GM23338 (cell line): Measurements from ENCODE around the gene TTC28. TPM values are rescaled to one million over a fixed set of nuclear protein-coding genes. Genes with fewer than 3 reads are reported as not detected.

Experiments
- ATAC-seq: fragments of 200-7000 bp; cut with Tn5 transposase; 3 replicates; pipeline ENCODE4 v1.9.1; 2020
- DNase-seq: peaks from one replicate; pipeline ENCODE4 v3.0.0-alpha.2; 2015; ENCODE audit warnings: low spot score
- H2AFZ ChIP-seq: fragments of 200-600 bp; sonication (generic); 2 replicates; pipeline ENCODE4 v1.8.0; 2016; ENCODE audit warnings: antibody characterized with exemption, mild to moderate bottlenecking, moderate library complexity
- H3F3A ChIP-seq: fragments of 200-600 bp; sonication (generic); replicated peaks from 2 replicates; pipeline ENCODE4 v1.8.0; 2017; ENCODE audit warnings: antibody characterized with exemption, mixed run types, low read depth
- H3K27ac ChIP-seq: fragments of 200-600 bp; sonication (generic); 2 replicates; pipeline ENCODE4 v1.6.1; 2016; ENCODE audit warnings: low read depth
- H3K27me3 ChIP-seq: fragments of 200-600 bp; sonication (generic); 2 replicates; pipeline ENCODE4 v1.8.0; 2016; ENCODE audit warnings: mild to moderate bottlenecking, mixed run types, moderate library complexity; ENCODE audit not compliant: insufficient read depth
- H3K36me3 ChIP-seq: fragments of 200-600 bp; sonication (generic); 2 replicates; pipeline ENCODE4 v1.8.0; 2016; ENCODE audit warnings: mild to moderate bottlenecking; ENCODE audit not compliant: insufficient read depth
- H3K4me1 ChIP-seq: fragments of 200-600 bp; sonication (generic); 2 replicates; pipeline ENCODE4 v1.8.0; 2016; ENCODE audit warnings: mild to moderate bottlenecking, moderate library complexity; ENCODE audit not compliant: insufficient read depth
- H3K4me2 ChIP-seq: fragments of 200-600 bp; sonication (generic); 2 replicates; pipeline ENCODE4 v1.7.1; 2017; ENCODE audit warnings: mixed run types
- H3K4me3 ChIP-seq: fragments of 200-600 bp; sonication (generic); 2 replicates; pipeline ENCODE4 v1.6.1; 2016; ENCODE audit warnings: mixed run types
- H3K79me2 ChIP-seq: fragments of 200-600 bp; sonication (generic); replicated peaks from 2 replicates; pipeline ENCODE4 v1.8.0; 2017; ENCODE audit warnings: mild to moderate bottlenecking; ENCODE audit not compliant: insufficient read depth
- H3K9me2 ChIP-seq: fragments of 200-600 bp; sonication (generic); 2 replicates; pipeline ENCODE4 v1.8.0; 2017; ENCODE audit not compliant: insufficient read depth
- H4K20me1 ChIP-seq: fragments of 200-600 bp; sonication (generic); replicated peaks from 2 replicates; pipeline ENCODE4 v1.8.0; 2017; ENCODE audit warnings: mild to moderate bottlenecking; ENCODE audit not compliant: insufficient read depth
- H3K27ac Mint-ChIP-seq: 2 replicates; pipeline ENCODE4 v1.8.0; 2020; ENCODE audit warnings: inconsistent platforms, mild to moderate bottlenecking, moderate library complexity, mixed read lengths
- H3K27me3 Mint-ChIP-seq: 3 replicates; pipeline ENCODE4 v1.8.0; 2022; ENCODE audit warnings: low read depth, mild to moderate bottlenecking, moderate library complexity, mixed read lengths, inconsistent platforms; ENCODE audit not compliant: insufficient read depth, poor library complexity
- H3K36me3 Mint-ChIP-seq: 3 replicates; pipeline ENCODE4 v1.8.0; 2021; ENCODE audit warnings: low read depth, mild to moderate bottlenecking, inconsistent platforms, moderate library complexity, mixed read lengths
- H3K4me1 Mint-ChIP-seq: 3 replicates; pipeline ENCODE4 v1.8.0; 2020; ENCODE audit warnings: mild to moderate bottlenecking, inconsistent platforms, mixed read lengths
- H3K4me3 Mint-ChIP-seq: 3 replicates; pipeline ENCODE4 v1.8.0; 2021; ENCODE audit warnings: moderate library complexity, mild to moderate bottlenecking, inconsistent platforms, mixed read lengths
- H3K9me3 Mint-ChIP-seq: 3 replicates; pipeline ENCODE4 v1.8.0; 2020; ENCODE audit warnings: moderate library complexity, mild to moderate bottlenecking, inconsistent platforms, mixed read lengths
- CREB1 ChIP-seq: fragments of 250-450 bp; sonication (Bioruptor Pico); IDR thresholded peaks from 2 replicates; pipeline ENCODE4 v1.5.0; 2020; ENCODE audit warnings: low read depth, mild to moderate bottlenecking, moderate library complexity
- EZH2 ChIP-seq: fragments of 200-600 bp; sonication (generic); IDR thresholded peaks from one replicate; pipeline ENCODE4 v1.8.0; 2017; ENCODE audit warnings: antibody characterized with exemption, mild to moderate bottlenecking, low read depth; ENCODE audit not compliant: unreplicated experiment
- EZH2phosphoT487 ChIP-seq: fragments of 200-600 bp; sonication (generic); IDR thresholded peaks from one replicate; pipeline ENCODE4 v1.8.1; 2018; ENCODE audit warnings: antibody characterized with exemption; ENCODE audit not compliant: unreplicated experiment
- JUNB ChIP-seq: IDR thresholded peaks from one replicate; pipeline ENCODE4 v1.6.1; 2016; ENCODE audit warnings: antibody characterized with exemption; ENCODE audit not compliant: unreplicated experiment
- POLR2AphosphoS5 ChIP-seq: IDR thresholded peaks from 2 replicates; pipeline ENCODE4 v1.6.1; 2016; ENCODE audit warnings: antibody characterized with exemption, low read depth
- ZNF331 ChIP-seq: fragments of 250-450 bp; sonication (Bioruptor Pico); IDR thresholded peaks from 2 replicates; pipeline ENCODE4 v1.5.0; 2020; ENCODE audit warnings: low read depth, mild to moderate bottlenecking, moderate library complexity
- polyA plus RNA-seq: library from polyadenylated mRNA; unstranded; fragments of >200 nt; fragmentation: Nextera tagmentation; extraction: Ambion mirVana; gene quantifications from 2 replicates; pipeline ENCODE4 v1.2.1, GENCODE V29; 2016
- total RNA-seq: library from RNA; depleted of rRNA; stranded (reverse); fragments of >200 nt; shearing (Covaris generic); gene quantifications from 2 replicates; pipeline ENCODE4 v1.2.3, GENCODE V29; 2014
- TF ChIP-seq, protein P1 (sequence below): IDR thresholded peaks from 2 replicates; pipeline ENCODE4 v1.6.1; 2016; ENCODE audit warnings: antibody characterized with exemption
- TF ChIP-seq, protein P2 (sequence below), 2 experiments: fragments of 200-600 bp in 1 of 2; sonication (generic) in 1 of 2; conservative IDR thresholded peaks; 2 replicates each; pipeline versions ENCODE4 v1.5.1 to v1.6.1; 2016 to 2017; ENCODE audit warnings: antibody characterized with exemption in 2 of 2, low read depth in 2 of 2, mild to moderate bottlenecking in 2 of 2, moderate library complexity in 1 of 2
- TF ChIP-seq, protein P3 (sequence below): fragments of 250-450 bp; sonication (Bioruptor Pico); IDR thresholded peaks from 2 replicates; pipeline ENCODE4 v1.5.0; 2020; ENCODE audit warnings: mild to moderate bottlenecking, moderate library complexity
- TF ChIP-seq, protein P4 (sequence below): IDR thresholded peaks from one replicate; pipeline ENCODE4 v1.6.1; 2018; ENCODE audit warnings: antibody characterized with exemption; ENCODE audit not compliant: unreplicated experiment

The TTC28 gene
- total and polyA plus RNA-seq, 2 experiments from 2014 or later: 4.5 to 16.1 TPM

DNA sequence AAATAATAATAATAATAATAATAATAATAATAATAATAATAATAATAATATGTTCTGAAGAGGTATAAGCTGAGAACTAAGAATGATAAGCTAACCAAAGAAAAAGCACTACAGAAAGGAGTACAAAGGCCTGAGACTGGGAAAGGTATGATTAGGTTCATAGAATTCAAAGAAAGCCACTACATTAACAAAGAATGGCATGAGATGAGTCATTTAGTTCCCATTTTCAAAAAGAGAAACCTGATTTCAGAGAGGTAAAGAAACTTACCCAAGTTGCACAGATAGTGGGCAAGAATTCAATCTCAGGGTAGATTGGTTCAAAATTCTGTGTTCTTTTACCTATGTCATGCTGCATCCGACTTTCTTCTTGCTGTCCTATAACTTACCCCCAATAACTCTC is 350.9 kb downstream of the TTC28 start:
- Mint-ChIP-seq H3K27me3 (no peaks in the 10 kb centered on the region), H3K9me3 (no peaks in the 10 kb centered on the region), H3K36me3 (no peaks in the 10 kb centered on the region), H3K27ac (no peak overlapping the region), H3K4me1 (peaks cover 29% of the 10 kb centered on the region), H3K4me3 (no peak overlapping the region)
- Histone ChIP-seq H3K4me3 (no peak overlapping the region), H3K4me1 (peaks cover 25% of the 10 kb centered on the region), H4K20me1 (no peaks in the 10 kb centered on the region), H3K4me2 (no peak overlapping the region), H3K9me2 (no peaks in the 10 kb centered on the region), H2AFZ (no peak overlapping the region), H3K27me3 (no peaks in the 10 kb centered on the region), H3K27ac (no peak overlapping the region), H3K36me3 (no peaks in the 10 kb centered on the region), H3K79me2 (no peaks in the 10 kb centered on the region), H3F3A (no peaks in the 10 kb centered on the region)
- ATAC-seq (no peak), DNase-seq (no peak)
- TF ChIP-seq POLR2AphosphoS5 (no peak), CREB1 (CRISPR knock-in tag) (no peak), JUNB (no peak), ZNF331 (CRISPR knock-in tag) (no peak), EZH2phosphoT487 (no peak), EZH2 (no peak)
- TF ChIP-seq, protein P1, sequence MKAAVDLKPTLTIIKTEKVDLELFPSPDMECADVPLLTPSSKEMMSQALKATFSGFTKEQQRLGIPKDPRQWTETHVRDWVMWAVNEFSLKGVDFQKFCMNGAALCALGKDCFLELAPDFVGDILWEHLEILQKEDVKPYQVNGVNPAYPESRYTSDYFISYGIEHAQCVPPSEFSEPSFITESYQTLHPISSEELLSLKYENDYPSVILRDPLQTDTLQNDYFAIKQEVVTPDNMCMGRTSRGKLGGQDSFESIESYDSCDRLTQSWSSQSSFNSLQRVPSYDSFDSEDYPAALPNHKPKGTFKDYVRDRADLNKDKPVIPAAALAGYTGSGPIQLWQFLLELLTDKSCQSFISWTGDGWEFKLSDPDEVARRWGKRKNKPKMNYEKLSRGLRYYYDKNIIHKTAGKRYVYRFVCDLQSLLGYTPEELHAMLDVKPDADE: no peak
- TF ChIP-seq, protein P2, sequence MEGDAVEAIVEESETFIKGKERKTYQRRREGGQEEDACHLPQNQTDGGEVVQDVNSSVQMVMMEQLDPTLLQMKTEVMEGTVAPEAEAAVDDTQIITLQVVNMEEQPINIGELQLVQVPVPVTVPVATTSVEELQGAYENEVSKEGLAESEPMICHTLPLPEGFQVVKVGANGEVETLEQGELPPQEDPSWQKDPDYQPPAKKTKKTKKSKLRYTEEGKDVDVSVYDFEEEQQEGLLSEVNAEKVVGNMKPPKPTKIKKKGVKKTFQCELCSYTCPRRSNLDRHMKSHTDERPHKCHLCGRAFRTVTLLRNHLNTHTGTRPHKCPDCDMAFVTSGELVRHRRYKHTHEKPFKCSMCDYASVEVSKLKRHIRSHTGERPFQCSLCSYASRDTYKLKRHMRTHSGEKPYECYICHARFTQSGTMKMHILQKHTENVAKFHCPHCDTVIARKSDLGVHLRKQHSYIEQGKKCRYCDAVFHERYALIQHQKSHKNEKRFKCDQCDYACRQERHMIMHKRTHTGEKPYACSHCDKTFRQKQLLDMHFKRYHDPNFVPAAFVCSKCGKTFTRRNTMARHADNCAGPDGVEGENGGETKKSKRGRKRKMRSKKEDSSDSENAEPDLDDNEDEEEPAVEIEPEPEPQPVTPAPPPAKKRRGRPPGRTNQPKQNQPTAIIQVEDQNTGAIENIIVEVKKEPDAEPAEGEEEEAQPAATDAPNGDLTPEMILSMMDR (conservative IDR thresholded peaks at IDR 0.05; ENCODE audit: low read depth in 2 of 2): no peak
- TF ChIP-seq, protein P3, sequence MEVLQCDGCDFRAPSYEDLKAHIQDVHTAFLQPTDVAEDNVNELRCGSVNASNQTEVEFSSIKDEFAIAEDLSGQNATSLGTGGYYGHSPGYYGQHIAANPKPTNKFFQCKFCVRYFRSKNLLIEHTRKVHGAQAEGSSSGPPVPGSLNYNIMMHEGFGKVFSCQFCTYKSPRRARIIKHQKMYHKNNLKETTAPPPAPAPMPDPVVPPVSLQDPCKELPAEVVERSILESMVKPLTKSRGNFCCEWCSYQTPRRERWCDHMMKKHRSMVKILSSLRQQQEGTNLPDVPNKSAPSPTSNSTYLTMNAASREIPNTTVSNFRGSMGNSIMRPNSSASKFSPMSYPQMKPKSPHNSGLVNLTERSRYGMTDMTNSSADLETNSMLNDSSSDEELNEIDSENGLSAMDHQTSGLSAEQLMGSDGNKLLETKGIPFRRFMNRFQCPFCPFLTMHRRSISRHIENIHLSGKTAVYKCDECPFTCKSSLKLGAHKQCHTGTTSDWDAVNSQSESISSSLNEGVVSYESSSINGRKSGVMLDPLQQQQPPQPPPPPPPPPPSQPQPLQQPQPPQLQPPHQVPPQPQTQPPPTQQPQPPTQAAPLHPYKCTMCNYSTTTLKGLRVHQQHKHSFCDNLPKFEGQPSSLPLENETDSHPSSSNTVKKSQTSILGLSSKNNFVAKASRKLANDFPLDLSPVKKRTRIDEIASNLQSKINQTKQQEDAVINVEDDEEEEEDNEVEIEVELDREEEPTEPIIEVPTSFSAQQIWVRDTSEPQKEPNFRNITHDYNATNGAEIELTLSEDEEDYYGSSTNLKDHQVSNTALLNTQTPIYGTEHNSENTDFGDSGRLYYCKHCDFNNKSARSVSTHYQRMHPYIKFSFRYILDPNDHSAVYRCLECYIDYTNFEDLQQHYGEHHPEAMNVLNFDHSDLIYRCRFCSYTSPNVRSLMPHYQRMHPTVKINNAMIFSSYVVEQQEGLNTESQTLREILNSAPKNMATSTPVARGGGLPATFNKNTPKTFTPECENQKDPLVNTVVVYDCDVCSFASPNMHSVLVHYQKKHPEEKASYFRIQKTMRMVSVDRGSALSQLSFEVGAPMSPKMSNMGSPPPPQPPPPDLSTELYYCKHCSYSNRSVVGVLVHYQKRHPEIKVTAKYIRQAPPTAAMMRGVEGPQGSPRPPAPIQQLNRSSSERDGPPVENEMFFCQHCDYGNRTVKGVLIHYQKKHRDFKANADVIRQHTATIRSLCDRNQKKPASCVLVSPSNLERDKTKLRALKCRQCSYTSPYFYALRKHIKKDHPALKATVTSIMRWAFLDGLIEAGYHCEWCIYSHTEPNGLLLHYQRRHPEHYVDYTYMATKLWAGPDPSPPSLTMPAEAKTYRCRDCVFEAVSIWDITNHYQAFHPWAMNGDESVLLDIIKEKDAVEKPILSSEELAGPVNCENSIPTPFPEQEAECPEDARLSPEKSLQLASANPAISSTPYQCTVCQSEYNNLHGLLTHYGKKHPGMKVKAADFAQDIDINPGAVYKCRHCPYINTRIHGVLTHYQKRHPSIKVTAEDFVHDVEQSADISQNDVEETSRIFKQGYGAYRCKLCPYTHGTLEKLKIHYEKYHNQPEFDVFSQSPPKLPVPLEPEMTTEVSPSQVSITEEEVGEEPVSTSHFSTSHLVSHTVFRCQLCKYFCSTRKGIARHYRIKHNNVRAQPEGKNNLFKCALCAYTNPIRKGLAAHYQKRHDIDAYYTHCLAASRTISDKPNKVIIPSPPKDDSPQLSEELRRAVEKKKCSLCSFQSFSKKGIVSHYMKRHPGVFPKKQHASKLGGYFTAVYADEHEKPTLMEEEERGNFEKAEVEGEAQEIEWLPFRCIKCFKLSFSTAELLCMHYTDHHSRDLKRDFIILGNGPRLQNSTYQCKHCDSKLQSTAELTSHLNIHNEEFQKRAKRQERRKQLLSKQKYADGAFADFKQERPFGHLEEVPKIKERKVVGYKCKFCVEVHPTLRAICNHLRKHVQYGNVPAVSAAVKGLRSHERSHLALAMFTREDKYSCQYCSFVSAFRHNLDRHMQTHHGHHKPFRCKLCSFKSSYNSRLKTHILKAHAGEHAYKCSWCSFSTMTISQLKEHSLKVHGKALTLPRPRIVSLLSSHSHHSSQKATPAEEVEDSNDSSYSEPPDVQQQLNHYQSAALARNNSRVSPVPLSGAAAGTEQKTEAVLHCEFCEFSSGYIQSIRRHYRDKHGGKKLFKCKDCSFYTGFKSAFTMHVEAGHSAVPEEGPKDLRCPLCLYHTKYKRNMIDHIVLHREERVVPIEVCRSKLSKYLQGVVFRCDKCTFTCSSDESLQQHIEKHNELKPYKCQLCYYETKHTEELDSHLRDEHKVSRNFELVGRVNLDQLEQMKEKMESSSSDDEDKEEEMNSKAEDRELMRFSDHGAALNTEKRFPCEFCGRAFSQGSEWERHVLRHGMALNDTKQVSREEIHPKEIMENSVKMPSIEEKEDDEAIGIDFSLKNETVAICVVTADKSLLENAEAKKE: no peak
- TF ChIP-seq, protein P4, sequence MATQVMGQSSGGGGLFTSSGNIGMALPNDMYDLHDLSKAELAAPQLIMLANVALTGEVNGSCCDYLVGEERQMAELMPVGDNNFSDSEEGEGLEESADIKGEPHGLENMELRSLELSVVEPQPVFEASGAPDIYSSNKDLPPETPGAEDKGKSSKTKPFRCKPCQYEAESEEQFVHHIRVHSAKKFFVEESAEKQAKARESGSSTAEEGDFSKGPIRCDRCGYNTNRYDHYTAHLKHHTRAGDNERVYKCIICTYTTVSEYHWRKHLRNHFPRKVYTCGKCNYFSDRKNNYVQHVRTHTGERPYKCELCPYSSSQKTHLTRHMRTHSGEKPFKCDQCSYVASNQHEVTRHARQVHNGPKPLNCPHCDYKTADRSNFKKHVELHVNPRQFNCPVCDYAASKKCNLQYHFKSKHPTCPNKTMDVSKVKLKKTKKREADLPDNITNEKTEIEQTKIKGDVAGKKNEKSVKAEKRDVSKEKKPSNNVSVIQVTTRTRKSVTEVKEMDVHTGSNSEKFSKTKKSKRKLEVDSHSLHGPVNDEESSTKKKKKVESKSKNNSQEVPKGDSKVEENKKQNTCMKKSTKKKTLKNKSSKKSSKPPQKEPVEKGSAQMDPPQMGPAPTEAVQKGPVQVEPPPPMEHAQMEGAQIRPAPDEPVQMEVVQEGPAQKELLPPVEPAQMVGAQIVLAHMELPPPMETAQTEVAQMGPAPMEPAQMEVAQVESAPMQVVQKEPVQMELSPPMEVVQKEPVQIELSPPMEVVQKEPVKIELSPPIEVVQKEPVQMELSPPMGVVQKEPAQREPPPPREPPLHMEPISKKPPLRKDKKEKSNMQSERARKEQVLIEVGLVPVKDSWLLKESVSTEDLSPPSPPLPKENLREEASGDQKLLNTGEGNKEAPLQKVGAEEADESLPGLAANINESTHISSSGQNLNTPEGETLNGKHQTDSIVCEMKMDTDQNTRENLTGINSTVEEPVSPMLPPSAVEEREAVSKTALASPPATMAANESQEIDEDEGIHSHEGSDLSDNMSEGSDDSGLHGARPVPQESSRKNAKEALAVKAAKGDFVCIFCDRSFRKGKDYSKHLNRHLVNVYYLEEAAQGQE: no peak
